Stimulated activated CD4-positive, alpha-beta T cell treated with anti-CD3 and anti-CD28 coated beads, Interleukin-4, amount 100 ng/mL, for 24 hours (primary cell): ENCODE results near the gene SPTBN5.

Experiments used
- DNase-seq: peaks from one replicate; pipeline ENCODE4 v3.0.0-alpha.2; 2020

Gene SPTBN5

GRCh38 chr15:41798607-41799487 lies 95.0 kb downstream of the SPTBN5 start:
- DNase-seq: no peak
